A549 (cell line): Measurements from ENCODE around the gene MPC1. TPM values are rescaled to one million over a fixed set of nuclear protein-coding genes. Genes with fewer than 3 reads are reported as not detected.

ENCODE experiments used
- ATAC-seq, 2 experiments: fragments of 200-7000 bp in 1 of 2; fragments of >200 bp in 1 of 2; cut with Nextera tagmentation in 1 of 2; cut with Tn5 transposase in 1 of 2; 3 replicates each; pipeline versions ENCODE4 v1.8.0 to v1.9.1; 2018 to 2020; ENCODE audit warnings: mild to moderate bottlenecking in 1 of 2, moderate library complexity in 1 of 2
- CTCF ChIA-PET: fragments of 300-600 bp; sonication (Branson Sonifier 250); formaldehyde crosslinking; extraction: SDS; loops from one replicate; lab custom pipeline; 2021; ENCODE audit warnings: antibody characterized with exemption, inconsistent platforms; lab: Yijun Ruan, JAX
- POLR2A ChIA-PET: fragments of 350-600 bp; formaldehyde crosslinking; extraction: SDS; loops from one replicate; lab custom pipeline; 2021; ENCODE audit warnings: antibody characterized with exemption, inconsistent platforms; lab: Yijun Ruan, JAX
- DNase-seq, 2 experiments: peaks; one replicate each; pipeline versions ENCODE4 v3.0.0 to v3.0.0-alpha.2; 2011 to 2016; ENCODE audit warnings: low read depth in 1 of 2, low spot score in 1 of 2
- FAIRE-seq: peaks from 2 replicates; lab custom pipeline; 2011; peaks lifted over from hg19 to GRCh38; lab: Jason Lieb, UNC
- H3K27ac ChIP-seq, 2 experiments: fragments of >200 bp; sonication (Bioruptor Twin); formaldehyde crosslinking; 3 replicates each; pipeline ENCODE4 v1.5.1; 2016 to 2017
- H3K4me1 ChIP-seq: fragments of >200 bp; sonication (Bioruptor Twin); formaldehyde crosslinking; 3 replicates; pipeline ENCODE4 v1.6.1; 2016
- H3K4me2 ChIP-seq: fragments of >200 bp; sonication (Bioruptor Twin); formaldehyde crosslinking; 3 replicates; pipeline ENCODE4 v1.6.1; 2016
- H3K4me3 ChIP-seq: fragments of >200 bp; sonication (Bioruptor Twin); formaldehyde crosslinking; 3 replicates; pipeline ENCODE4 v1.5.1; 2016
- H3K9me3 ChIP-seq: fragments of >200 bp; sonication (Bioruptor Twin); formaldehyde crosslinking; 3 replicates; pipeline ENCODE4 v1.6.1; 2016
- BHLHE40 ChIP-seq: IDR thresholded peaks from 2 replicates; pipeline ENCODE4 v1.6.1; 2012; ENCODE audit warnings: low read depth, low read length, inconsistent platforms
- CBX8 ChIP-seq: fragments of 200-600 bp; sonication (generic); IDR thresholded peaks from 2 replicates; pipeline ENCODE4 v1.6.1; 2016
- CEBPB ChIP-seq, 2 experiments: fragments of >200 bp in 1 of 2; sonication (Bioruptor Twin) in 1 of 2; formaldehyde crosslinking in 1 of 2; IDR thresholded peaks; 2 replicates each; pipeline ENCODE4 v1.6.1; 2012 to 2016
- CHD4 ChIP-seq: fragments of 200-600 bp; sonication (generic); IDR thresholded peaks from 2 replicates; pipeline ENCODE4 v1.6.1; 2016; ENCODE audit warnings: antibody characterized with exemption, mild to moderate bottlenecking, borderline replicate concordance
- CTCF ChIP-seq: fragments of >200 bp; sonication (Bioruptor Twin); formaldehyde crosslinking; IDR thresholded peaks from 3 replicates; pipeline ENCODE4 v1.5.1; 2016
- EP300 ChIP-seq, 2 experiments: fragments of >200 bp; sonication (Bioruptor Twin); formaldehyde crosslinking; IDR thresholded peaks; 2 replicates in 1 of 2; 3 replicates in 1 of 2; pipeline ENCODE4 v1.6.1; 2016 to 2017
- FOXS1 ChIP-seq: fragments of 250-450 bp; sonication (Bioruptor Pico); IDR thresholded peaks from 2 replicates; pipeline ENCODE4 v1.5.0; 2020; ENCODE audit warnings: mild to moderate bottlenecking, moderate library complexity
- HEYL ChIP-seq: fragments of 250-450 bp; sonication (Bioruptor Pico); IDR thresholded peaks from 2 replicates; pipeline ENCODE4 v1.8.0; 2021; ENCODE audit warnings: mild to moderate bottlenecking, moderate library complexity
- HOXB13 ChIP-seq: fragments of 250-450 bp; sonication (Bioruptor Pico); IDR thresholded peaks from 2 replicates; pipeline ENCODE4 v1.5.0; 2020; ENCODE audit warnings: low read depth, mild to moderate bottlenecking, moderate library complexity
- HOXB5 ChIP-seq: fragments of 250-450 bp; sonication (Bioruptor Pico); IDR thresholded peaks from 2 replicates; pipeline ENCODE4 v1.5.0; 2020; ENCODE audit warnings: mild to moderate bottlenecking, moderate library complexity
- JUN ChIP-seq, 2 experiments: fragments of >200 bp; sonication (Bioruptor Twin); formaldehyde crosslinking; IDR thresholded peaks; 2 replicates in 1 of 2; 3 replicates in 1 of 2; pipeline ENCODE4 v1.6.1; 2016 to 2017
- MAFK ChIP-seq: fragments of 450-650 bp; IDR thresholded peaks from 2 replicates; pipeline ENCODE4 v1.6.1; 2014; ENCODE audit not compliant: partially characterized antibody
- RAD21 ChIP-seq, 2 experiments: fragments of >200 bp in 1 of 2; sonication (Bioruptor Twin) in 1 of 2; formaldehyde crosslinking in 1 of 2; IDR thresholded peaks in 1 of 2; conservative IDR thresholded peaks in 1 of 2; 2 replicates in 1 of 2; 3 replicates in 1 of 2; pipeline ENCODE4 v1.6.1; 2012 to 2018; ENCODE audit warnings: inconsistent platforms in 1 of 2
- RCOR1 ChIP-seq: fragments of 150-350 bp; IDR thresholded peaks from 2 replicates; pipeline ENCODE4 v1.6.1; 2014; ENCODE audit warnings: antibody characterized with exemption, low read length, low read depth
- RNF2 ChIP-seq: fragments of 200-600 bp; sonication (generic); IDR thresholded peaks from 2 replicates; pipeline ENCODE4 v1.6.1; 2016; ENCODE audit warnings: low read depth, mild to moderate bottlenecking, antibody characterized with exemption, moderate library complexity, borderline replicate concordance
- ZC3H11A ChIP-seq: fragments of 450-650 bp; IDR thresholded peaks from 2 replicates; pipeline ENCODE4 v1.6.1; 2014; ENCODE audit warnings: antibody characterized with exemption, mild to moderate bottlenecking
- ZNF302 ChIP-seq: fragments of 250-450 bp; sonication (Bioruptor Pico); IDR thresholded peaks from 2 replicates; pipeline ENCODE4 v1.9.0; 2021; ENCODE audit warnings: inconsistent platforms, mild to moderate bottlenecking, moderate library complexity
- ZSCAN20 ChIP-seq: fragments of 250-450 bp; sonication (Bioruptor Pico); IDR thresholded peaks from 2 replicates; pipeline ENCODE4 v1.8.0; 2022; ENCODE audit warnings: mild to moderate bottlenecking, moderate library complexity
- WGBS: methylation state at CpG from one replicate; pipeline ENCODE4 v1.1.6; 2017; ENCODE audit errors: missing lambda C conversion rate; 5-methylcytosine and 5-hydroxymethylcytosine counted together
- polyA plus RNA-seq, 4 experiments: library from polyadenylated mRNA; depleted of rRNA in 3 of 4; stranded (reverse); fragments of >200 nt; fragmentation: RNase III in 1 of 4; extraction: RNeasy Plus Mini Kit Qiagen cat#74134 plus additional on column Dnase treatment in 1 of 4; gene quantifications; 2 replicates in 3 of 4; 3 replicates in 1 of 4; pipeline ENCODE4 v1.2.3, GENCODE V29; 2011 to 2017
- TF ChIP-seq, protein P1 (sequence below): fragments of >200 bp; sonication (Bioruptor Twin); formaldehyde crosslinking; IDR thresholded peaks from 3 replicates; pipeline ENCODE4 v1.6.1; 2016
- TF ChIP-seq, protein P2 (sequence below): fragments of 450-650 bp; IDR thresholded peaks from 2 replicates; pipeline ENCODE4 v1.6.1; 2014; ENCODE audit warnings: antibody characterized with exemption
- TF ChIP-seq, protein P3 (sequence below): fragments of 250-450 bp; sonication (Bioruptor Pico); IDR thresholded peaks from 2 replicates; pipeline ENCODE4 v1.5.0; 2021; ENCODE audit warnings: mild to moderate bottlenecking, moderate library complexity, borderline replicate concordance

The MPC1 gene
- polyA plus RNA-seq, 2 of the 4 experiments (the other 2 are of a cell fraction) = 4.4 to 7.7 TPM

DNA sequence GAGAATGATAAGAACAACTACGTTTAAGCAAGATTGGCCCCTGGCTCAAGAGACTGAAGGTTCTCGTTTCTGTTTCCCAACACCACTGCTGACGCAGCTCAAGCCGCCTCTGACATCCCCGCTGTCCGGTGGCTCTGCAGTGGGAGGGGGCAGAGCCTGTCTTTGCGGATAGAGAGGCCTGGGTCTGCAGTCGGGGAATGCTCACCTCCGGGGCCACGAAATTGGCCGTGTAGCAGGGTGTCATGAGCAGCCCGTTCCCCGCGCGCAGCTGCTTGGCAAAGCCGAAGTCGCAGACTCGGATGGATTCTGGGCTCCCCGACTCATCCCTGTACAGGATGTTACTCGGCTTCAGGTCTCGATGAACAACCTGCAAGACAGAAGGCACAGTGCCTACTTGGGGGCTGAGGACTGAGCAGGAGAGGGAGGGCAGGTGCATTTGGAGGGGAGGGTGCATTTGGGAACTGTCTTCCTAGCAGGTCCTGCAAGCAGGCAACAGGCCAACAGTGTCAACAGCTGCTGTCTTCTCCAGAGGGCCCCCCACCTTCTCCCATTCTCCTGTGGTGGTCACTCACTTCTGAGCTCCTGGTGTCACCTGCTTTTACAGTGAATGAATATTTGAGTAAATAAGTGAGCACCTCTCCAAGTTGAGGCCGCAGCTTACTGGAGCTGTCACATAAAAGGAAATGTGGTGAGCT is 40.5 kb upstream of the MPC1 start:
- H3K4me2 ChIP-seq = no peak overlapping the region
- H3K4me1 ChIP-seq = no peaks in the 10 kb centered on the region
- no peak overlapping the region for H3K27ac ChIP-seq
- no peak for DNase-seq
- POLR2A ChIA-PET = no interaction called here
- no peak for TF ChIP-seq ZSCAN20 (CRISPR knock-in tag)
- TF ChIP-seq CEBPB (IDR thresholded peaks at IDR 0.05) = no peak
- TF ChIP-seq JUN (IDR thresholded peaks at IDR 0.05) = no peak
- TF ChIP-seq HEYL (CRISPR knock-in tag) = no peak
- TF ChIP-seq, protein P1, sequence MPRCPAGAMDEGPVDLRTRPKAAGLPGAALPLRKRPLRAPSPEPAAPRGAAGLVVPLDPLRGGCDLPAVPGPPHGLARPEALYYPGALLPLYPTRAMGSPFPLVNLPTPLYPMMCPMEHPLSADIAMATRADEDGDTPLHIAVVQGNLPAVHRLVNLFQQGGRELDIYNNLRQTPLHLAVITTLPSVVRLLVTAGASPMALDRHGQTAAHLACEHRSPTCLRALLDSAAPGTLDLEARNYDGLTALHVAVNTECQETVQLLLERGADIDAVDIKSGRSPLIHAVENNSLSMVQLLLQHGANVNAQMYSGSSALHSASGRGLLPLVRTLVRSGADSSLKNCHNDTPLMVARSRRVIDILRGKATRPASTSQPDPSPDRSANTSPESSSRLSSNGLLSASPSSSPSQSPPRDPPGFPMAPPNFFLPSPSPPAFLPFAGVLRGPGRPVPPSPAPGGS = no peak
- no peak for TF ChIP-seq EP300 (IDR thresholded peaks at IDR 0.05)
- no peaks in the 10 kb centered on the region for H3K9me3 ChIP-seq
- 47% methylated on average over 13 of the region's 22 CpGs for WGBS
- ATAC-seq = no peak
- no peak overlapping the region for H3K4me3 ChIP-seq
- no peak for FAIRE-seq
- CTCF ChIA-PET = interaction anchor here (1.3 kb wide), 1 partner anchor 12 kb away, joined by 3 read pairs; no protein-coding TSS in a partner anchor

DNA sequence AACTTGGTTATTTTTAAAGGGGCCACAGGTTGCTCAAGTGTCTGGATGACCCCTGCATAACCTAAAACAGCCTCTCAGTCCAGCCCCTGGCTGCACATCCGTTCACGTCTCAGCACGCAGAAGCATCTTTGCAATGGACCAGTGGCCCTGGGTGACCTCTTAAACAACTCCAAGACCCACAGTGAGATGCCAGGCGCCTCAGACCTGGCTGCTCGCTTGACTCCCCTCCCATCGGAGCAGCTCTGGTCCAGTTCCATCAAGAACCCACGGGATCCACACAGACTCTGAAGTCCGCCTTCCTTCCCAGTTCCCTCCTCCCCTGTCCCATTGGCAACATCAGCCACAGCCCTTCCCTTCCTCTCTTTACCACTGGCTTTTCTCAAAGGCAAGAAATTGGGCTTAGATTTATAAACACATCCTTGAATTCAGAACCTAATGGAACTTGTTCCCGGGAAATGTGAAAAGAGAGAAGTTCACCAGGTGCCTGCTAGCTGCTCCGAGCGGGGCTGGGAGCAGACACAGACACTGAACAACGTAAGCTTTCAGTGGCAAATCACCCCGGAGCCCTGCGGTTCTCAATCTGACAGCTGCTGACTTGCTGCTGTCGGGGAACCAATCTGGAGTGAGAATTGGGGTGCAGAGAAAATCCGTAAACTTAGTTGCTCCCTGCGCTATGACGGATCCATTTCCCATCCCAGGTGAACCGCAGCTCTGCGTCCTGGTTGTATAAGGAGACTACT is 39.6 kb upstream of the MPC1 start:
- Histone ChIP-seq H3K4me1 (no peaks in the 10 kb centered on the region), H3K27ac (no peak overlapping the region), H3K9me3 (no peaks in the 10 kb centered on the region)
- WGBS = 59% methylated on average over 16 of the region's 20 CpGs
- ATAC-seq (no peak), DNase-seq (no peak)
- POLR2A ChIA-PET = no interaction called here
- TF ChIP-seq HOXB5 (CRISPR knock-in tag) = no peak
- no peak for TF ChIP-seq RNF2
- TF ChIP-seq FOXS1 (CRISPR knock-in tag) = no peak
- TF ChIP-seq BHLHE40 = no peak
- no peak for TF ChIP-seq CTCF
- no peak for TF ChIP-seq MAFK
- no peak for TF ChIP-seq HOXB13
- no peak for TF ChIP-seq CHD4
- TF ChIP-seq, protein P2, sequence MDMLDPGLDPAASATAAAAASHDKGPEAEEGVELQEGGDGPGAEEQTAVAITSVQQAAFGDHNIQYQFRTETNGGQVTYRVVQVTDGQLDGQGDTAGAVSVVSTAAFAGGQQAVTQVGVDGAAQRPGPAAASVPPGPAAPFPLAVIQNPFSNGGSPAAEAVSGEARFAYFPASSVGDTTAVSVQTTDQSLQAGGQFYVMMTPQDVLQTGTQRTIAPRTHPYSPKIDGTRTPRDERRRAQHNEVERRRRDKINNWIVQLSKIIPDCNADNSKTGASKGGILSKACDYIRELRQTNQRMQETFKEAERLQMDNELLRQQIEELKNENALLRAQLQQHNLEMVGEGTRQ = no peak
- no peak for TF ChIP-seq HEYL (CRISPR knock-in tag)
- TF ChIP-seq CBX8 = no peak
- TF ChIP-seq RAD21 (conservative IDR thresholded peaks at IDR 0.05 in 1 of 2, IDR thresholded peaks at IDR 0.05 in 1 of 2) = no peak
- TF ChIP-seq ZNF302 (CRISPR knock-in tag) = no peak
- no peak for TF ChIP-seq ZC3H11A
- TF ChIP-seq, protein P3, sequence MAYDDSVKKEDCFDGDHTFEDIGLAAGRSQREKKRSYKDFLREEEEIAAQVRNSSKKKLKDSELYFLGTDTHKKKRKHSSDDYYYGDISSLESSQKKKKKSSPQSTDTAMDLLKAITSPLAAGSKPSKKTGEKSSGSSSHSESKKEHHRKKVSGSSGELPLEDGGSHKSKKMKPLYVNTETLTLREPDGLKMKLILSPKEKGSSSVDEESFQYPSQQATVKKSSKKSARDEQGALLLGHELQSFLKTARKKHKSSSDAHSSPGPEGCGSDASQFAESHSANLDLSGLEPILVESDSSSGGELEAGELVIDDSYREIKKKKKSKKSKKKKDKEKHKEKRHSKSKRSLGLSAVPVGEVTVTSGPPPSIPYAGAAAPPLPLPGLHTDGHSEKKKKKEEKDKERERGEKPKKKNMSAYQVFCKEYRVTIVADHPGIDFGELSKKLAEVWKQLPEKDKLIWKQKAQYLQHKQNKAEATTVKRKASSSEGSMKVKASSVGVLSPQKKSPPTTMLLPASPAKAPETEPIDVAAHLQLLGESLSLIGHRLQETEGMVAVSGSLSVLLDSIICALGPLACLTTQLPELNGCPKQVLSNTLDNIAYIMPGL (CRISPR knock-in tag) = no peak
- TF ChIP-seq RCOR1 = no peak
- TF ChIP-seq, all 56 proteins: peak for 0
- no peak for FAIRE-seq
- CTCF ChIA-PET = no interaction called here
- H3K4me3 ChIP-seq = no peak overlapping the region
- no peak overlapping the region for H3K4me2 ChIP-seq
